Stimulated activated CD8-positive, alpha-beta memory T cell treated with anti-CD3 and anti-CD28 coated beads, Interleukin-15, amount 100 ng/mL, for 24 hours (primary cell): ENCODE data around the gene MIEF1.
"Not testable (repeated sequence)": the region's sequence is repeated elsewhere in the genome, so short reads cannot be mapped to it uniquely, and the experiment has no call there.

ENCODE experiments used
- DNase-seq: peaks from one replicate; pipeline ENCODE4 v3.0.0-alpha.2; 2020; ENCODE audit warnings: low read depth

Gene MIEF1

GRCh38 chr22:39513791-39514190, 11.7 kb downstream of the MIEF1 start:
- DNase-seq: no peak

GRCh38 chr22:39514373-39514973, 12.4 kb downstream of the MIEF1 start:
- DNase-seq: no peak

DNA sequence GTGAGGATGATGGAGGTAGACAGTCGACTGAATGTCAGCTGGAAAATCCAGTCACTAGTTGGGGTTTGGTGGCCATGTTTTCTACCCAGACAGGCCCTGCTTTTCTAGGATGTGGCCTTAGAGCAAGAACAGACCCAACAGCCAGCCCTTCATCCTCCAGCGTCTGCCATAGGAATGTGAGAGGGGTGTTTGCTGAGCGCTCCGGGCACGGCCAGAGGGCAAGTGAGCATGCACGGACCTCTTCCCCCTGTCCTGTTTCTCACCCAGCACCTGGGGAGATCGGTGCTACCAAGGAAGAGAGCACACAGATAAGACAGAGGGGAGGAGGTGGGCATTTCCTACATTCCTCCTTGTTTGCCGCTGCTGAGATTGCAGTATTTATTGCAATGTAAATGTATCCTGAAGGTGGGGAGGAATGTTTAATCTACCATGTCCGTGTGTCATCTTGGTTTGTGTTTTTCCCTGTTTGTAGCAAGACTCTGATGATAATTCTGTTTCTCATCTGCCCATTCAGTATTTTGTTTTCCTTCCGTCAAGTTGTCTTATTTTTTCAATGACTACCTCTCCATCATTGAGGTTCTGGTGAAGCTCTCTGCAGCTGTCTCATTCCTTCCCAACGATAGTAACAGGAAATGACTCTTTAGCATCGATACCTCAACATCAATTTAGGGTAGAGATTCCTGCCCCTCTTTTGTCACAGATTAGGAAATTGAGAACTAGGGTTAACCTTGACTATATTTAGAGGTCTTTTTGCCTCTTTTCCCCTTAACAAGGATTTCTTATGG, 13.4 kb downstream of the MIEF1 start:
- DNase-seq: no peak

DNA sequence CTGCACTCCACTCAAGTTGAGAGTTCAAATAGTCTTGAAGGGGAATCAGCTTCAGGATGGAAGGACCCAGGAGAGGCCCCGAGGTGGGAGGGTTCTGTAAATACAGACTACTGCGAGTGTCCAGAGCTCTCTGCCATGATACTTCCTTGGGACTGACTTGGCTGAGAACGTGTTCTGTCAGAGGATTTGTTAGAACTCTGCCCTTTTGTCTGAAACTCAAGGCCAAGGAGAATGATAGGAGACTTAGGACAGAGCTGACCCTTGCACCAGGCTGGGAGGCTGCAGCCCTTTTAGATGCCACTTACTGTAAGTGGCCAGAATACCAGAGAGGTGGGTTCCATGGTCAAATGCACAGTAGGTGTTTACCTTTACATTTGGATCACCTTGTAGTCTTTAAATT, 15.4 kb downstream of the MIEF1 start:
- DNase-seq: no peak

GRCh38 chr22:39518144-39518786, 16.2 kb downstream of the MIEF1 start:
- no peak for DNase-seq

DNA sequence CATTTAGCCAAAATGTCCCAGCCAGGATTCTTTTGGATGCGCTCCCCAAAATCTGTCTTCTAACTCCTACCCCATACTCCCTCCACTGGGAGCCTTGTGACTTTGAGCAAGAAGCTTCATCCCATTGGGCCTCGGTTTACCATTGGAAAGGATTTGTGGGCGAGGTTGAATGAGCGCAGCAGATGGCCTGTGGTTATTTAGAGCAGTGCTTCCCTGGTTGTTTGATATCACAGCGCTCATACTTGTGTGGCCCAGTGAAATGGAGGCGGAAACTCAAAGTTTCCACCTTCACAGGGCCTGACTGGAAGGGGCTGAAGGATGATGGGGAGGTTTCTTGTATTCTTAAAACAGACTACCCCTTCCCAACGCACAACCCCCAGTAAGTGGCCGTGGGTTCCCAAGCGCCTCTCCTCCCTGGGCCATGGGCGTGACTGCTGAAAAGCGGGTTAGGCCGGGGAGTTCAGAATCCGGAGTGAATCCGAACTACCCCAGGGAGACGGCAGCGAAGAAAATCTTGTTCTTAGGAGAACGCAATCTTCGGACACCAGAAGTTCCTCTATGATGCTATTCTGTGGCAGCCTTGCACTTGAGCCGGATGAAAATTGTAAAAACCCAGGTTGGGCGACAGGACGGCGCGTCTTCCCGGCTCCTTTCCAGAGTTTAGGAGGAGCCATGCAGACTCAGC, 17.0 kb downstream of the MIEF1 start:
- DNase-seq: no peak

DNA sequence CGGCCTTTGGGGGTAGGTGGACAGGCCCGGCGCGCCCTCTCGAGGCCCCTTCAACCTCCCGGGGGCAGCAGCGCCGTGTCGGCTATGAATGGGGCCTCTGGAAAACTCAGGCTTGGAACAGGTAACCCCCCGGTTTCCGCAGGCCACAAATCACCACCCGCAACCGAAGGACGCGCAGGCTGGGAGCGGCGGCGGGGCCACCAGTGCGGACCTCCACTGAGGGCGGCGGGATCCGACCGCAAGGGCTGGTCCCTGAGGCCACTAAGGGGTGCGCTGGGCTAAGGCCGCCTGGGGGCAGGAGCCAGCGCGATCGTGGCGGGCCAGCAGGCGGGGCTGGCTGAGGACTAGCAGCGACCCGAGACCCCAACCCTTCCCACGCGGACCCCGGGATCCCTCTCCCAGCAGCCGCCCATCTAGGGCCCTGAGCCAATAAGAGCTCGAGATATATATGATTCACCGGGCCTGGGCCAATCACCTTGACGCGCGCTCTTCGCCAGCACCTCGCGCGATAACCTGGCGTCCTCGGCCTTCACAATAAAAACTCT, 17.7 kb downstream of the MIEF1 start:
- no peak for DNase-seq

DNA sequence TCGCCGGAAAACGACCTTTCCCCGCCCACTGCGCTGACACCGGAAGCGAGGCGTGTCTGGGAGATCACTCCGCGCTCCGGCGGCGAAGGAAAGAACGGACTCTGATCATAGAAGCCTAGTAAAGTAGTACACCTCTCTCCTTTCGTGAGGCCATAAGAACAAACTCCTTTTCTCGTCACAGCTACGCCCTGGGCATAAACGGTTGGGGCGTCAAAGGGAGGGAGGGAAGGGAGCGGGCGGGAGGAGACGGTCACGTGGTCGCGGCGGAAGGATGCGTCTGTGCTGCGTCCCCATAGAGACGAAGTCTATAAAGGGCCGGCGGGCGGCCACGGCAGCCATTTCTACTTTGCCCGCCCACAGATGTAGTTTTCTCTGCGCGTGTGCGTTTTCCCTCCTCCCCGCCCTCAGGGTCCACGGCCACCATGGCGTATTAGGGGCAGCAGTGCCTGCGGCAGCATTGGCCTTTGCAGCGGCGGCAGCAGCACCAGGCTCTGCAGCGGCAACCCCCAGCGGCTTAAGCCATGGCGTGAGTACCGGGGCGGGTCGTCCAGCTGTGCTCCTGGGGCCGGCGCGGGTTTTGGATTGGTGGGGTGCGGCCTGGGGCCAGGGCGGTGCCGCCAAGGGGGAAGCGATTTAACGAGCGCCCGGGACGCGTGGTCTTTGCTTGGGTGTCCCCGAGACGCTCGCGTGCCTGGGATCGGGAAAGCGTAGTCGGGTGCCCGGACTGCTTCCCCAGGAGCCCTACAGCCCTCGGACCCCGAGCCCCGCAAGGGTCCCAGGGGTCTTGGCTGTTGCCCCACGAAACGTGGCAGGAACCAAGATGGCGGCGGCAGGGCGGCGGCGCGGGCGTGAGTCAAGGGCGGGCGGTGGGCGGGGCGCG, 18.4 kb downstream of the MIEF1 start, which contains the start of gene ATF4:
Gene ATF4 (plus strand): TSS at position 337 of the 880 bp plus-strand sequence. CDS start 884 bp downstream, outside the sequence.
- peak; percentile 88 for DNase-seq

DNA sequence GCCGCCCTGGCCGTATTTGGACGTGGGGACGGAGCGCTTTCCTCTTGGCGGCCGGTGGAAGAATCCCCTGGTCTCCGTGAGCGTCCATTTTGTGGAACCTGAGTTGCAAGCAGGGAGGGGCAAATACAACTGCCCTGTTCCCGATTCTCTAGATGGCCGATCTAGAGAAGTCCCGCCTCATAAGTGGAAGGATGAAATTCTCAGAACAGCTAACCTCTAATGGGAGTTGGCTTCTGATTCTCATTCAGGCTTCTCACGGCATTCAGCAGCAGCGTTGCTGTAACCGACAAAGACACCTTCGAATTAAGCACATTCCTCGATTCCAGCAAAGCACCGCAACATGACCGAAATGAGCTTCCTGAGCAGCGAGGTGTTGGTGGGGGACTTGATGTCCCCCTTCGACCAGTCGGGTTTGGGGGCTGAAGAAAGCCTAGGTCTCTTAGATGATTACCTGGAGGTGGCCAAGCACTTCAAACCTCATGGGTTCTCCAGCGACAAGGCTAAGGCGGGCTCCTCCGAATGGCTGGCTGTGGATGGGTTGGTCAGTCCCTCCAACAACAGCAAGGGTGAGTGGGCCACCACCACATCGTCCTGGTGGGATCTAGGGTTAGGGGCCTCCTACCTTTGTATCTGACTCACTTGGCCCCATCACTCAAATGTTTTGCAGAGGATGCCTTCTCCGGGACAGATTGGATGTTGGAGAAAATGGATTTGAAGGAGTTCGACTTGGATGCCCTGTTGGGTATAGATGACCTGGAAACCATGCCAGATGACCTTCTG, 19.2 kb downstream of the MIEF1 start:
- DNase-seq: not testable (repeated sequence)

GRCh38 chr22:39522091-39522490, 20.0 kb downstream of the MIEF1 start:
- not testable (repeated sequence) for DNase-seq

DNA sequence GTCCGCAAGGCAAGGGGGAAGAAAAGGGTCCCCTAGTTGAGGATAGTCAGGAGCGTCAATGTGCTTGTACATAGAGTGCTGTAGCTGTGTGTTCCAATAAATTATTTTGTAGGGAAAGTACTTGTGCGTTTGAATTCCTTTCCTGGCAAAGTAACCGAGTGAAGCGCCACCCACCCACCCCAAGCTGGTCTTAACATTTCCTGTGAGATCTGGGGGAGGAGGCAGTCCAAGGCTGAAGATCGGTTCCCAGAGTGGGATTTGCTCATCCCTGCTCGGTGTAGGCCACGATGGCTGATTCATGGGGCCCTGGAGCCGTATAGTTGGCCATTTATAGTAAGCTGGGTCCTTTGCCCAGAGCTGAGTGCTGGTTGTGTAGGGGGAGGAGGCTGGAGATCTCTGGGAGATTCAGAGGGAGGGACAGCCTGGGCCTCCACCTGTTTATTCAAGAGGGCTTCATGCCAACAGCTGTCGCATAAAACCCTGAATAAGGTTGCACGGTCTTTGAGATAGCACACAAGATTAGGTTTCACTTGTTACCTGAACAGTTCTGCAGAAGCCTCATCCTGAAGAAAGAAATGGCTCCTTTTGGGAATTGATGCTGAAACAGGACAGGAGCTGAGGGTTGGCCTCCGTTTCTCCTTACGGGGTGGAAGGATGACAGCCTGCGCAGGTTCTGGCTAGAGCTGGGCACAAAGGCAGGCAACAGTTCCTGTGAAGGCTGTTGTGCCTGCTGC, 20.6 kb downstream of the MIEF1 start:
- DNase-seq: no peak

DNA sequence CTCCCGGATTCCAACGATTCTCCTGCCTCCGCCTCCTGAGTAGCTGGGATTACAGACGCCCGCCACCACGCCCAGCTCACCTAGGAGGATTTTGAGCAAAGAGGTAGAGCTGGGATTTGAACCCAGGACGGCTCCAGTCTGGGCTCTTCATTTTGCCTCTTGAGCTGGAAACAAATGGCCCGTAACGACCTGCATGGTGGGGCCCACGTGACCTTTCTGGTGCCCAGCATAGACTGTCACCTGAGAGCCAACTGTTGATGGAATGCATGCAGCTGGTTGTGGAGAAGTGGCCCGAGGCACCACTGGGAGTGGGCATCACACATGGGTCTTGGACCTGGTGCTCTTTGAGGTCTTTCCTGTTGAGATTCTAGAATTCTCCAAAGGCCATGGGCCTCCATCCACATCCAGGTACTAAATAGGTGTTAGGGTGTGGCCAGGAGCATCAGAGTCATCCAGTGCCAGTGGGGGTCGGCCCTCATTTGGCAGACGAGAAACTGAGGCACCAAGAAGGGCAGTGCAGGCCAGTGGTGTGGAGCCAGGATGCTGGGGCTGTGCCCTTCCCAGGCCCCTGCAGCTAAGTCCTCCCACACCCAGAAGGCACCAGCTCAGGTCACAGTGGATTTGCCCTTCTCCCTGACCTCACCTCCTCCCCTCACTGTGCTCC, 22.1 kb downstream of the MIEF1 start:
- DNase-seq: no peak

GRCh38 chr22:39524753-39525657, 22.9 kb downstream of the MIEF1 start:
- DNase-seq: no peak

- no peak for DNase-seq
Observed at GRCh38 chr22:39525658-39525975, 23.5 kb downstream of the MIEF1 start.

DNA sequence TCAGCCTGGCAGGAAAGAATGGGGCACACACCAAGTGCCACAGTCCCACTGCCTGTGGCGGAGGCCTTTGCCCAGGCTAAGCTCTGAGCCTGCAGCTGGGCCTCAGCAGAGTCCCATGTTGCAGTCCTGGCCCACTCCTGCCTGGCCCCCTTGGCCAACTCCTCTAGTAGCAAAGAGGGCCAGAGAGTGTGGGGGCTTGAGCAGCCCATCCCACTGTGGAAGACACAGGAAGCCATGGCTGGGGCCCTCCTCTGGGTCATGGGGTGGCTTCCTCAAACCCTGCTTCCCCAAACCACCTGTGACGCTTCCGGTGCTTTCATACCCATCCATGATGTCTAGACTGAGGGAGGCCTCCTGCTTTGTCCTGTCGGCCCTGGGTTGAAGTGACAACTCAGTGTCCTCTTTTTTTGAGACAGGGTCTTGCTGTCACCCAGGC, 24.7 kb downstream of the MIEF1 start:
- DNase-seq: no peak

DNA sequence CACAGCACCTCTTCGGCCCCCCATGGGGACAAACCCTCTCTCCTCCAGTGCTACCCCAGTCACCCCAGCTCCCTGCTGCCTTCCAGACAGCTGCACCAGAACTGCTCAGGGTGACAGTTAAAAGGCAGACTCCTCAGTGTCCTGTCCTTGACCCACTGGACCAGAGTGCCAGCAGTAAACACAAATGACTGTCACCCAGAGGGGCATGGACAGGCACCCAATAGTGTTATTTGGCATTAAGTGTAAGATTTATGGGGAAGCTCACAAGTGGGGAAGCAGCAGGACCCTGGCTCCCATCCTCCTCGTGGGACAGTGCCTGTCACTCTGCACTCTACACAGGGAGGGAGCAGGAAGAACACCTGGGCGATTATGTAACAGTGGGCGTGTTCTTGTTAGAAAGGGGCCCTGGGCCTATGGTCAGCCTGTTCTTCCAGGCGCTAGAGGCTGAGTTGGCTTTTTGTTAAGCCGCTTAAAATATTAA, 25.4 kb downstream of the MIEF1 start:
- no peak for DNase-seq

DNA sequence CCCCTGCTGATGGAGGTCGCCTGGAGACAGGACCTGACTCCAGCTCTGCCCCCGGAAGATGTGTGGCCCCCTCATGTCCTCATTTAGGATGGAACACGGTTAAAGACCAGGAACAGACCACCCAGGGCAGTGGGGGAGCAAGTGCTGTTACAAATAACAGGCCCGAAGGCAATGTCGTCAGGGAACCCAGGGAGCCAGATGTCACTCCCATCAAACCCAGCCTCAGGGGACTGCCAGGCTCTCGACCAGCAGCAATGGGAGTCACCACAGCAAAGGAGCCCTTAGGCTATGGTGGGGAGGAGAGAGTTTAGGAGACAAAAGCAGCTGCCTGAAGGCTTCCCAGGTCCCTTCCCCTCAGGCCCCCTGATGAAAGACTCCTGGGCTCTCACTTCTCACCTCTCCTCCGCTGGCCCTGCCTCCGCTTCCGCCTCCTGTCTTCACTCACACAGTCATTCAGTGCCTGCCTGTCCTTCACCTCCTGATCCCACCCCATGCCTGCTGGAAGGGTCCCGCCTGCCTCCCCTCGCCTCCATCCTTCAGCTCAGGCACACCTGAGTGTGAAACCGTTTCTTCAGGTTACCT, 26.1 kb downstream of the MIEF1 start:
- DNase-seq: no peak
